GM08714 (cell line): Measurements from ENCODE around the gene EXOSC5.
"Not testable (repeated sequence)": the region's sequence is repeated elsewhere in the genome, so short reads cannot be mapped to it uniquely, and the experiment has no call there.

Experiments
- H3K4me3 ChIP-seq: fragments of 200-500 bp; sonication (Bioruptor generic); 2 replicates; pipeline ENCODE4 v1.5.1; 2014; ENCODE audit warnings: mild to moderate bottlenecking, low read length, inconsistent platforms
- ZNF274 ChIP-seq: IDR thresholded peaks from 2 replicates; pipeline ENCODE4 v1.6.1; 2012; ENCODE audit warnings: mild to moderate bottlenecking, low read depth, low read length

Gene EXOSC5

DNA sequence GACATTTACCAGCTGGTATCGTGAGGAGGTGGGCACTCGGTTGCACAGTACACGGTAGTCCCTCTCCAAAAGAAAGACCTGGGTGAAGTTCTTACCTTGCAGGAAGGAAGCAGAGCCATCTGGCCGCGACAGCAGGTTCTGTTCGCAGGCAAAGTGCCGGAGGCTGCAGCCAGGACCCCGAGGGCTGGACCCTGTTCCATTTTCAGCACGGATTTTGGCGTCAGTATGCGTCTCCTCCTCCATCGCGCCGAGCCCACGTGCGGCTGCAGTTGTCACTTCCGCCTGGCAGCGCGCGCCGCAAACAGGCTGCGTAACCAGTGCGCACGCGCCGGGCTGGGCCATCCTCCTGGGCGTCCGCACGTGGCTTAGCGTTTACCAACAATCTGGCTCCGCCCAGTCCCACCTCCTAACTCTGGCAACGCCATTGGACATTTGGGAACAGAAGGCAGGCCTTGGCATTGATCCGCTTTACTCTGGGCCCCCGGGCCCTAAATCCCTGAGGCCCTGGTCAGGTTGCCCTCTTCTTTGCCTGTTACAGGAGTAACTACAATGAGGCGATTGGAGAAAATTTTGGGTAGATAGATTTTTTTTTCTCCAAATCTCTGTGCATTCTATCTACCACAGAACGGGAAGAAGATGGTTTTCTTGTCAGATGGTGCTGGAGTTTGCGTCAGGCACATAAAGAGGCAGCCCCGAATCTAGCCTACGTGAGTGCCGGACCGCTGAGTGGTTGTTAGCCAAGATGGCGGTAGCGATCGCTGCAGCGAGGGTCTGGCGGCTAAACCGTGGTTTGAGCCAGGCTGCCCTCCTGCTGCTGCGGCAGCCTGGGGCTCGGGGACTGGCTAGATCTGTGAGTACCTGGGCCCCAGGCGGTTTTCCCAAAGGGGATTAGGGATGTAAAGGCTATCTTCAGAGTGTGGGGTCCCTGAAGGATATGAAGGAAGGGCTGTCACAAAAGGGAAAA lies at the start of gene EXOSC5, which contains the start of gene BCKDHA:
TSS of gene EXOSC5 (minus strand) at position 274 of the 964 bp plus-strand sequence. CDS start at position 243, 31 bp downstream.
TSS of gene BCKDHA (plus strand) at position 733 of the 964 bp plus-strand sequence. CDS start at position 743, 10 bp downstream.
- H3K4me3 ChIP-seq, result peak within 1 kb of the TSS; percentile 99
- TF ChIP-seq ZNF274, result no peak

DNA sequence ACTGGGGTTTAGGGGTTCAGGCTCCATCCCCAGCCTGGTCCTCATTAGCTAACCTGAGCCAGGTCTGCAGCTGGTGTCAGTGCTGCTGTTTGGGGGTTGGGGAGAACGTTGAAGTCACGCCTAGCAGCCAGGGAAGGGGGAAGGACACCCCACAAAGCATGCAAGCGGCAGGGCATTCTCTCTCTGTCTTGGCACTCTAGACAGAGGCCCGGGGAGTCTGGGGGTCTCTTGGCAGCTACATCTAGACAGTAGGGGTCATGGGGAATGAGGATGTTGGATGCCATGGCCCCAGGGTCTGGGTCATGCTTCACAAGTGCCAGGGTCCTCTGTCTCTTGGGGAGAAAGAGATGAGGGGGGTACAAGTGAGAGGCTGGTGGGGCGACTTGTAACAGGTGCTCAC lies 48.4 kb upstream of the EXOSC5 start:
- no peak overlapping the region for H3K4me3 ChIP-seq
- TF ChIP-seq ZNF274, result no peak

DNA sequence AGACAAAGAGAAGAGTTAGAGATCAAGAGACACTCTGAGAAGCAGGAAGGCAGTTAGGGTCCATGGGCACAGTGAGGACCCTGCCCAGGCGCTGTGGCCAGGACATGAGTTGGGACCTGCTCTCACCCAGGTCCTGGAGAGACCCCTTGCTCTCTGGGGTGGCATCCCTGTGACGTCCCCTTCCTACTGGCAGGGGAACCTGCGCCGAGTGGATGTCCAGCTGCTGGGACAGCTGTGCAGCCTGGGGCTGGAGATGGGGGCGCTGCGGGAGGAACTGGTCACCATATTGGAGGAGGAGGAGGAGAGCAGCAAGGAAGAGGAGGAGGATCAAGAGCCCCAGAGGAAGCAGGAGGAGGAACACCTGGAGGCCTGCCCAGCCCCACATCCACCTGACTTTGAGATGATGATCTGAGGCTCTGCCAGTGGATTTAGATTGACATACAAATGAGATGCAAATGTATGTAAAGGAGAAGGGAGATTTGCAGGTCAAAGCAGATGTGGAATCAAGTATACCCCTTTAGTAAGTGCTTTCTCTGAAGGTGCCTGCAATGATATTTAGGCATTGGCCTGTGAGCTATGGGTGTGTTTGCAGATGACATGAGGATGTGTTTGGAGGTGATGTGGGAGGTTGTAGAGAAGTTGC lies 46.8 kb upstream of the EXOSC5 start:
- no peak for TF ChIP-seq ZNF274

DNA sequence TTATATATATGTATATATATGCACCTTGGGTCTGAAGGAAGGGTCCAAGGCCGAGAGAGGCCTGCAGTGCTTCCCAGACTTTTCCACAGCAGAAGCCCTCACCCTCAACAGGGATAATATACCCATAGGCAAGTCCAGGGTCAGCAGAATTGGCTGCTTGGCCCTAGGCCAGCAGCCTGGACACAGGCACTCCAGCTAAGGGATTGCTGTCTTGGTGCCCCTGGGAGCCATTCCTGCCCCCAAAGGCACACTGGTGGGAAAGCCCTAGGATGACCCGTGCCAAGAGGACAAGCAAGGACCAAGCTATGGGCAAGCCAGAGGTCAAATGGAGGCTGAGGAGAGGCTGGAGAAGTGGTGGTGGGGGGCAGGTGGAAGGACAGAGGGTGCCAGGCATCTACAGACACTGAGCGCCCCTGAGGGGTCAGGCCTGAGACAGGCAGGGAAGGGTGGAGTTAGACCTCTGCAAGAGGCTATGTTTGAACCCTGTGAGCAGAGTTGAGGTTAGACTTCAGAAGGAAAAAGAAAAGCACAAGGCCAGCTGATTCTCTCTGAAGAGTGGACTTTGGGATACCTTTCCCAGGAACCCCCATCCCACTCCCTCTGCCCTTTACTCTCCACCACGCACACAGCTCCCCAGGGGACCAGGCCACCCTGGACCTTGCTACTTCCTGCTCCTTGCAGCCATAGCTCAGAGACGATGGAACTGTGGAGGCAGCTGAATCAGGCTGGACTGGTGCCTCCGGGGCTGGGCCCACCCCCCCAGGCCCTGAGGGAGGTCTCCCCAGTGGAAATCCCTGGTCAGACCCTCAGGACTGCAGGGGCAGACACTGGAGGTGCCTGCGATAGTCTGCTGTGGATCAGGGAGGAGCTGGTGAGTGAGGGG lies 45.6 kb upstream of the EXOSC5 start, which contains the start of gene ERICH4:
TSS of gene ERICH4 (plus strand) at position 684 of the 883 bp plus-strand sequence. CDS start at position 698, 14 bp downstream.
- H3K4me3 ChIP-seq, result no peak within 1 kb of the TSS
- no peak for TF ChIP-seq ZNF274

More for the DNA sequence above, 46.8 kb upstream of the EXOSC5 start:
- H3K4me3 ChIP-seq, result no peak overlapping the region

DNA sequence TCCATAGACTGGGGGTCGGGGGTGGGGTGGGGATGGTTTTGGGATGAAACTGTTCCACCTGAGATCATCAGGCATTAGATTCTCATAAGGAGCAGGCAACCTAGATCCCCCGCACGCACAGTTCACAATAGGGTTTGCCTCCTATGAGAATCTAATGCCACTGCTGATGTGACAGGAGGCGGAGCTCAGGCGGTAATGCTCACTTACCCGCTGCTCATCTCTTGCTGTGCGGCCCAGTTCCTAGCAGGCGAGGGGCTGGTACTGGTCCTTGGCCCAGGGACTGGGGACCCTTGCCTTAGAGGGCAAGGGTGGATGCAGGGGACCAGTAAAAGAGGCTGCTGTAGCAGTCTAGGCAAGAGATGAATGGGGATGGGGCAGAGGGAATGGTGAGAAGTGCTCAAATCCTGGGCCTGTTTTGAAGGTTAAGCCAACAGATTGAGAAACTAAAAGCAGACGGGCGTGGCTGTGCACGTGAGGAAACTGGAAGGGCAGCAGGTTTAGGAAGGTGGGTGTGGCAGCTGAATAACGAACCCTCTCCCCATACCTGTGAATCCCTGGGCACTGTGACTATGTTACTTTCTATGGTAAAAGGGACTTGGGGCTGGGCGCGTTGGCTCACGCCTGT lies 44.3 kb upstream of the EXOSC5 start:
- TF ChIP-seq ZNF274, result no peak

DNA sequence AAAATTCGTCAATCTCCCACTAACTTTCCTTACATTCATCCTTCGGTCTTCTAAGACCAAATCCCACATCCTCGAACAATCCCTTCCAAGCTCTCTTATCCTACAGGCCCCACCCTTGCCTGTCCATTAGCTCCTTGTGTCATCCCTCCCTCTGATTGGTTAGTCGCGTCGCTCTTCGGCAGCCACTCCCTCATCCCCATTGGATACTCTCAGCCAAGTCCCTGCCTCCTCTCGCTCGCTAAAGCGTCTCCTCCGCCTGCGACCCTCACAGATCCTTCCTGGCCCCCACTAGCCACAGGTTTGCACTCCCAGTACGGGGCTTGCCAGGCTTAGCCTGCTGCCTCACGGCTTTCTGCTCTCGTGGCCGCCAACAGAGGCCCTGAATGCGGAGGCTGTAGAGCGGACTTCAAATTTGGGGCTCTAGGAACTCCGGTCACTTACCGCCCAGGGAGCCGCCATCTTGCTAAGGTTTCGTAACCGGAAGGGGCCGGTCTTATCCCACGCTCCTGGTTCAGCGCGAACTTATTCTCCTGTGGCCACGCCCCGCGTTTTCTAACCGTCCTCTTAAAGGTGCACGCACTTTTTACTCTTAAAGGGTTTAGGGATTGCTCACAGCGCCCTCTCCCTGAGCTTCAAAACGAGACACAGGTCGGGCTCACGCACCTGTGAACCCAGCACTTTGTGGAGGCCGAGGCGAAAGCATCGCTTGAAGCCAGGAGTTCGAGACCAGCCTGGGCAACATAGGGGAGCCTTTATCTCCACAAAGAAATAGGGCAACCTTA lies 42.5 kb upstream of the EXOSC5 start, which contains the start of gene DMAC2:
TSS of gene DMAC2 (minus strand) at position 472 of the 782 bp plus-strand sequence. CDS start at position 459, 13 bp downstream.
- peak within 1 kb of the TSS; percentile 71 for H3K4me3 ChIP-seq
- TF ChIP-seq ZNF274, result no peak

More for the DNA sequence above, 44.3 kb upstream of the EXOSC5 start:
- H3K4me3 ChIP-seq, result no peak overlapping the region

DNA sequence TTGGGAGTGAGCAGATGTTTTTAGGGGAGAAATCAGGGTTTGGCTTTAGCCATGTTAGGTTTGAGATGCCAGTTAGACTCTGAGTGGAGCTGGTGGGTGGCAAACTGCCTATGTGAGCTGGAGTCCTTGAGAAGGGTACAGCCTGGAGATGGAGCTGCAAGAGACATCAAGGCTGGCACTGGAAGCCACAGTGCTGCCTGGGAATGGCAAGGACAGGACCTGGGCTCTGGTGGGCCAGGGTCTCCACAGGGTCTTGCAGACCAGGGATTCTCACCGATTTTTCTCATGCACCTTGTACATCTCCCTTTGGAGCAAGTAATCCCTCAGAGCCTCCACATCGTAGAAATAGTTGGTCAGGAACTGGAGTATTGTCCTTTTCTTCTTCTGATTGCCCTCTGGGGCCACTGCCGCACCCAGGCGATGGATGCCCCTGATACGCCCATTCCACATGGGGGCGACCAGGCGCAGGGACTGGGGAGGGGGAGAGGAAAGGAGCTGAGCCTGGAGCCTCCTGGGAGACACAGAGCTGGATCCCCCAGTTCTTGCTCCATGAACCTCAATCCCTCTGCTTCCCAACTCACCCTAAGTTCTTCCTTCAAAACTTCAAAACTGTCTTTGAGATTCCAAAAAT lies 40.9 kb upstream of the EXOSC5 start:
- H3K4me3 ChIP-seq, result no peak overlapping the region
- TF ChIP-seq ZNF274, result no peak

DNA sequence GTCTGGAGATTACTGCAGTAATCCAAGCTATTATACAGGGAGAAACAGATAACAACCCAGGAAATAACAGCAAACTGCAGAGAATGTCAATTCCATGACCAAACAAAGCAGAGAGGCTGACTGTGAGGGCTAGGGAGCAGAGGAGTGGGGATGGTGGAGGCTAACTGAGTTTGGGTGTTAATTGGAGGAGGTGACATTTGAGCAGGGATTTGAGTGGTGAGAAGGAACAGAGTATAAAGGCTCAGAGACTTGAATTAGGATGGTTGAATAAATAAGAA lies 39.5 kb upstream of the EXOSC5 start:
- no peak for TF ChIP-seq ZNF274
- H3K4me3 ChIP-seq, result no peak overlapping the region

DNA sequence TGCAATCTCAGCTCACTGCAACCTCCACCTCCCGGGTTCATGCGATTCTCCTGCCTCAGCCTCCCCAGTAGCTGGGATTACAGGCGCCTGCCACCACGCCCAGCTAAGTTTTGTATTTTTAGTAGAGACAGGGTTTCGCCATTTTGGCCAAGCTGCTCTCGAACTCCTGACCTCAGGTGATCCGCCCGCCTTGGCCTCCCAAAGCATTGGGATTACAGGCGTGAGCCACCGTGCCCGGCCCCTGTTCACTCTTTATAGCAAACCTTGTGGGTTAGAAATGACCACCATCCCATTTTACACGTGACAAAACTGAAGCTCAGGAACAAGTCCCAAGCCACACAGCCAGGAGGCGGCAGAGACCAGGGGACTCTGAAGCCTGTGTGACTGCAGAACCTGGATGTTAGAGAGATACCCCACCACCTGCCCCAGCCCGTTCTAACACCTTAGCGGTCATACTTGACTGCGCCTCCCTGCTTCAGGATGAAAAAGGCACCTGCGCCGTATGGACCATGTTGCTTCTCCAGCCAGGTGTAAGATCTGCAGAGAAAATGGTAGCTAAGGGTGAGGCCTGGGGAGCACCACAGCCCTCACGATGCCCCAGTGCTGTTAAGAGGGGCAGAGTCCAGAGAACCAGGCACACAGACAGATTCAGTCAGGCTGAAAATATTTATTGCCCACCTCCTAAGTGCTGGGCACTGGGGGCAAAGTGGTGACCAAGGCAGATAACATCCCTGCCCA lies 38.9 kb upstream of the EXOSC5 start:
- no peak overlapping the region for H3K4me3 ChIP-seq
- TF ChIP-seq ZNF274, result no peak

DNA sequence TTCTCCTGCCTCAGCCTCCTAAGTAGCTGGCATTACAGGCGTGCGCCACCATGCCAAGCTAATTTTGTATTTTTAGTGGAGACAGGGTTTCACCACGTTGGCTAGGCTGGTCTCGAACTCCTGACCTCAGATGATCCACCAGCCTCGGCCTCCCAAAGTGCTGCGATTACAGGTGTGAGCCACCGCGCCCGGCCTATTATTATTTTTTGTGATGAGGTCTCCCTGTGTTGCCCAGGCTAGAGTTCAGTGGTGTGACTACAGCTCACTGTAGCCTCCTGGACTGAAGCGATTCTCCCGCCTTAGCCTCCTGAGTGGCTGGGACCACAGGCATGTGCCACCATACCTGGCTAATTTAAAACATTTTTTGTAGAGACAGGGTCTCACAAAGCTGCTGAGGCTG lies 38.2 kb upstream of the EXOSC5 start:
- H3K4me3 ChIP-seq, result not testable (repeated sequence)

DNA sequence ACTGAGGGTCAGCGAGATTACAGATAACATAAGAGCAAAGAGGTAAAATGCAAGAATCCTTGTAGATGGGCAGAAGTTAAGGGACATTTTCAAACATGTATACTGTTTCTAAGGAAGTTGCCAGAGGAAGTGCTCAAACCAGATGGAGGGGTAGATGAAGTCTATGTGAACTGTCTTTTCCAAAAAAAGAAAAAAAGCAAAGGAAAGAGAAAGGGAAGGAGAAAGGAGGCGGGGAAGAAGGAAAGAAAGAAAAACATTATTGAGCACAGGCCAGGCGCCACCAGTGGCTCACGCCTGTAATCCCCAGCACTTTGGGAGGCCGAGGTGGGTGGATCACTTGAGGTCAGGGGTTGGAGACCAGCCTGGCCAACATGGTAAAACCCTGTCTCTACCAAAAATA lies 37.3 kb upstream of the EXOSC5 start:
- TF ChIP-seq ZNF274, result no peak
- H3K4me3 ChIP-seq, result no peak overlapping the region

DNA sequence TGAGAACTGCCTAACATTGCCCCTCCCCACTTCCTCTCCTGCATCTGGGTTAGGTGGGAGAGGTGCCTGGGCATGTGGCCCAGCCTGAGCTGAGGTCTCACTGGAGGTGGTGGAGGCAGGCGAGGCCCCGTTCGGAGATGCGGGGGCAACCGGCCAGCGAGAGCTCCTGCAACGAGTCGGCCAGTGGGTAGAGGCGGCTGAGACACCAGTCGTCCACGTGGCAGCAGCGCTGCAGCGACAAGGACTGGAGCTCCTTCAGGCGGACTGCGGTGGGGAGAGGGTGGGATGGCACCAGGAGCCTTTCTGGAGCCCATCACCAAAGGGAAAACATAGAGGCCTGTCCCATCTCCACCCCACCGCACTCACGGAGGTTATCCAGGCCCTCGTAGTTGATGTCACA lies 36.0 kb upstream of the EXOSC5 start:
- no peak for TF ChIP-seq ZNF274

More for the DNA sequence above, 36.0 kb upstream of the EXOSC5 start:
- H3K4me3 ChIP-seq, result no peak overlapping the region
